H1 (cell line): ENCODE data around the gene ACP4. TPM values are rescaled to one million over a fixed set of nuclear protein-coding genes. Genes with fewer than 3 reads are reported as not detected.

Experiments used
- CTCF ChIA-PET: fragments of 300-600 bp; sonication (Branson Sonifier 250); formaldehyde crosslinking; loops from one replicate; lab custom pipeline; 2021; ENCODE audit not compliant: partially characterized antibody; lab: Charles Lee
- POLR2A ChIA-PET: fragments of 300-600 bp; sonication (Branson Sonifier 250); formaldehyde crosslinking; loops from one replicate; lab custom pipeline; 2021; ENCODE audit warnings: inconsistent platforms; ENCODE audit not compliant: partially characterized antibody; lab: Charles Lee
- DNase-seq, 2 experiments: peaks; one replicate each; pipeline versions ENCODE4 v3.0.0 to v3.0.0-alpha.2; 2010 to 2022; ENCODE audit warnings: low spot score in 2 of 2, low read depth in 1 of 2, mixed read lengths in 1 of 2
- FAIRE-seq: peaks from 2 replicates; lab custom pipeline; 2011; peaks lifted over from hg19 to GRCh38; lab: Jason Lieb, UNC
- H2AFZ ChIP-seq: 2 replicates; pipeline ENCODE4 v1.8.1; 2012; ENCODE audit warnings: low read length, inconsistent platforms
- H2AK5ac ChIP-seq: 2 replicates; pipeline ENCODE4 v1.6.1; 2013; ENCODE audit warnings: low read depth, low read length
- H2BK120ac ChIP-seq: replicated peaks from 2 replicates; pipeline ENCODE3; 2013; ENCODE audit warnings: low read depth, low read length, inconsistent platforms
- H2BK12ac ChIP-seq: 2 replicates; pipeline ENCODE4 v1.6.1; 2013; ENCODE audit warnings: low read depth, low read length
- H2BK15ac ChIP-seq: 2 replicates; pipeline ENCODE4 v1.6.1; 2013; ENCODE audit warnings: low read length
- H2BK20ac ChIP-seq: 2 replicates; pipeline ENCODE4 v1.6.1; 2013; ENCODE audit warnings: low read length
- H2BK5ac ChIP-seq: 2 replicates; pipeline ENCODE4 v1.6.1; 2013; ENCODE audit warnings: low read depth, low read length
- H3K14ac ChIP-seq: 2 replicates; pipeline ENCODE4 v1.6.1; 2013; ENCODE audit warnings: inconsistent platforms; ENCODE audit not compliant: insufficient read length
- H3K18ac ChIP-seq: 2 replicates; pipeline ENCODE4 v1.6.1; 2013; ENCODE audit warnings: low read length; ENCODE audit errors: extremely low read depth
- H3K23ac ChIP-seq: 2 replicates; pipeline ENCODE4 v1.6.1; 2013; ENCODE audit warnings: inconsistent platforms; ENCODE audit not compliant: insufficient read length
- H3K23me2 ChIP-seq: 2 replicates; pipeline ENCODE4 v1.6.1; 2013; ENCODE audit warnings: low read depth, low read length
- H3K27ac ChIP-seq: 2 replicates; pipeline ENCODE4 v1.6.1; 2011; ENCODE audit warnings: low read depth, low read length, inconsistent platforms
- H3K27me3 ChIP-seq, 4 experiments: replicated peaks in 1 of 4; 1 replicate in 1 of 4; 2 replicates in 3 of 4; pipeline versions ENCODE4 v1.6.1 to v1.8.1; 2011 to 2013; ENCODE audit warnings: low read length in 3 of 4, mild to moderate bottlenecking in 3 of 4, inconsistent platforms in 2 of 4, mixed read lengths in 2 of 4, moderate library complexity in 1 of 4; ENCODE audit not compliant: control insufficient read depth in 3 of 4, insufficient read depth in 3 of 4; ENCODE audit errors: extremely low read depth in 1 of 4
- H3K36me3 ChIP-seq, 4 experiments: 2 replicates each; pipeline versions ENCODE4 v1.6.1 to v1.8.1; 2011 to 2013; ENCODE audit warnings: mild to moderate bottlenecking in 4 of 4, low read length in 3 of 4, moderate library complexity in 2 of 4, control low read depth in 1 of 4, inconsistent platforms in 1 of 4; ENCODE audit not compliant: insufficient read depth in 4 of 4, control insufficient read depth in 2 of 4
- H3K4ac ChIP-seq: replicated peaks from 2 replicates; pipeline ENCODE3; 2013; ENCODE audit warnings: low read length, low read depth, mixed read lengths, inconsistent platforms; ENCODE audit not compliant: insufficient read length
- H3K4me1 ChIP-seq, 4 experiments: replicated peaks in 1 of 4; 1 replicate in 1 of 4; 2 replicates in 3 of 4; pipeline versions ENCODE4 v1.6.1 to v1.8.1; 2011 to 2013; ENCODE audit warnings: low read length in 3 of 4, inconsistent platforms in 2 of 4, mixed read lengths in 1 of 4; ENCODE audit not compliant: insufficient read depth in 4 of 4, control insufficient read depth in 3 of 4
- H3K4me2 ChIP-seq, 2 experiments: 2 replicates each; pipeline versions ENCODE4 v1.6.1 to v1.8.1; 2011 to 2013; ENCODE audit warnings: low read depth in 2 of 2, low read length in 2 of 2, control low read depth in 1 of 2, inconsistent platforms in 1 of 2, mild to moderate bottlenecking in 1 of 2; ENCODE audit not compliant: insufficient read depth in 1 of 2
- H3K4me3 ChIP-seq, 4 experiments: fragments of 200-600, 300-600 bp in 1 of 4; sonication (generic), shearing (Covaris generic), sonication (Bioruptor Twin) in 1 of 4; 2 replicates each; pipeline versions ENCODE4 v1.5.1 to v1.8.1; 2011 to 2016; ENCODE audit warnings: low read length in 4 of 4, low read depth in 3 of 4, control low read depth in 2 of 4, inconsistent platforms in 2 of 4, mild to moderate bottlenecking in 2 of 4, mixed read lengths in 1 of 4, moderate library complexity in 1 of 4; ENCODE audit not compliant: insufficient read depth in 2 of 4; ENCODE audit errors: extremely low read depth in 1 of 4
- H3K56ac ChIP-seq: replicated peaks from 2 replicates; pipeline ENCODE3; 2013; ENCODE audit warnings: low read depth, mild to moderate bottlenecking, mixed read lengths, low read length, inconsistent platforms; ENCODE audit not compliant: insufficient read length
- H3K79me1 ChIP-seq: 2 replicates; pipeline ENCODE4 v1.6.1; 2013; ENCODE audit warnings: low read depth, low read length, control low read depth
- H3K79me2 ChIP-seq, 2 experiments: 2 replicates each; pipeline versions ENCODE4 v1.6.1 to v1.8.1; 2012 to 2013; ENCODE audit warnings: low read length in 2 of 2, mild to moderate bottlenecking in 2 of 2, inconsistent platforms in 1 of 2; ENCODE audit not compliant: insufficient read depth in 2 of 2, control insufficient read depth in 1 of 2
- H3K9ac ChIP-seq, 4 experiments: replicated peaks in 1 of 4; 1 replicate in 1 of 4; 2 replicates in 3 of 4; pipeline versions ENCODE4 v1.6.1 to v1.8.1; 2011 to 2013; ENCODE audit warnings: low read depth in 3 of 4, low read length in 3 of 4, control low read depth in 2 of 4, mild to moderate bottlenecking in 2 of 4, moderate library complexity in 2 of 4, inconsistent platforms in 1 of 4; ENCODE audit errors: extremely low read depth in 1 of 4
- H3K9me3 ChIP-seq, 2 experiments: 2 replicates each; pipeline versions ENCODE4 v1.6.1 to v1.8.1; 2012 to 2013; ENCODE audit warnings: mild to moderate bottlenecking in 2 of 2, moderate library complexity in 2 of 2, control low read depth in 1 of 2, inconsistent platforms in 1 of 2, low read depth in 1 of 2, low read length in 1 of 2, mixed read lengths in 1 of 2; ENCODE audit not compliant: insufficient read depth in 2 of 2
- H4K20me1 ChIP-seq, 2 experiments: replicated peaks in 1 of 2; 2 replicates each; pipeline versions ENCODE3 to v1.8.1; 2011 to 2013; ENCODE audit warnings: inconsistent platforms in 2 of 2, low read length in 2 of 2, mild to moderate bottlenecking in 1 of 2; ENCODE audit not compliant: insufficient read depth in 2 of 2, control insufficient read depth in 1 of 2
- H4K5ac ChIP-seq: 2 replicates; pipeline ENCODE4 v1.6.1; 2013; ENCODE audit warnings: low read length, low read depth, mixed read lengths, inconsistent platforms; ENCODE audit not compliant: insufficient read length
- H4K8ac ChIP-seq: 2 replicates; pipeline ENCODE4 v1.8.0; 2013; ENCODE audit warnings: mild to moderate bottlenecking, moderate library complexity, low read length, inconsistent platforms; ENCODE audit not compliant: insufficient read depth; ENCODE audit errors: extremely low read depth
- H4K91ac ChIP-seq: replicated peaks from 2 replicates; pipeline ENCODE3; 2013; ENCODE audit warnings: low read length, mixed read lengths, inconsistent platforms; ENCODE audit not compliant: insufficient read length
- ASH2L ChIP-seq: fragments of 200-600, 300-600 bp; sonication (generic); IDR thresholded peaks from one replicate; pipeline ENCODE4 v1.7.1; 2017; ENCODE audit warnings: low read length
- SP4 ChIP-seq: IDR thresholded peaks from 2 replicates; pipeline ENCODE4 v1.6.1; 2012; ENCODE audit warnings: low read length, inconsistent platforms
- YY1 ChIP-seq: IDR thresholded peaks from 2 replicates; pipeline ENCODE4 v1.6.1; 2011; ENCODE audit warnings: low read depth, mild to moderate bottlenecking, low read length
- WGBS, 2 experiments: shearing (Covaris generic) in 1 of 2; methylation state at CpG; one replicate each; pipeline versions ENCODE4 v1.1.6 to v1.1.7; 2013 to 2015; ENCODE audit warnings: low lambda C conversion rate in 2 of 2, mixed read lengths in 2 of 2, inconsistent platforms in 1 of 2, low coverage in 1 of 2, missing lambda C conversion rate in 1 of 2; ENCODE audit not compliant: insufficient replicate concordance in 2 of 2, insufficient coverage in 1 of 2, insufficient read length in 1 of 2; ENCODE audit errors: extremely low coverage in 1 of 2, missing lambda C conversion rate in 1 of 2; 5-methylcytosine and 5-hydroxymethylcytosine counted together
- polyA plus RNA-seq, 7 experiments: library from polyadenylated mRNA; depleted of rRNA in 3 of 7; stranded (reverse) in 5 of 7; unstranded in 2 of 7; fragments of >200 nt in 5 of 7; fragments of 200-250 nt in 2 of 7; gene quantifications; 1 replicate in 5 of 7; 2 replicates in 1 of 7; 4 replicates in 1 of 7; pipeline versions ENCODE4 v1.2.1 to v1.2.3, GENCODE V29; 2011 to 2013; ENCODE audit warnings: missing spikeins in 2 of 7, mixed read lengths in 2 of 7
- total RNA-seq: library from RNA; stranded (reverse); fragmentation: NEBNext Ultra II Directional; extraction: Animal tissue kit (Norgen Biotek cat#: 25700); gene quantifications from 2 replicates; pipeline ENCODE4 v1.2.1, GENCODE V29; 2021

The ACP4 gene
- total and polyA plus RNA-seq, 2 of the 8 experiments (the other 6 are each of a cell fraction or from before 2014, with no cell fraction given), result not detected

GRCh38 chr19:50785329-50785728 lies 4.9 kb upstream of the ACP4 start:
- no peaks in the 10 kb centered on the region for H3K79me1 ChIP-seq
- no peak overlapping the region for H4K5ac ChIP-seq
- H3K79me2 ChIP-seq, result no peaks in the 10 kb centered on the region
- H3K14ac ChIP-seq, result no peak overlapping the region
- no peaks in the 10 kb centered on the region for H3K36me3 ChIP-seq
- H4K91ac ChIP-seq, result no peak overlapping the region
- H3K23me2 ChIP-seq, result no peaks in the 10 kb centered on the region
- no peaks in the 10 kb centered on the region for H3K9me3 ChIP-seq
- no peak overlapping the region for H3K18ac ChIP-seq
- H3K27ac ChIP-seq, result no peak overlapping the region
- no peak overlapping the region for H3K56ac ChIP-seq
- no peak overlapping the region for H4K8ac ChIP-seq
- 83% methylated on average over 12 of the region's 12 CpGs; no CpG with 5 or more reads in 1 of the 2 experiments for WGBS, 2 experiments
- no peak overlapping the region for H2BK5ac ChIP-seq
- H2BK12ac ChIP-seq, result no peak overlapping the region
- no peak overlapping the region for H2BK120ac ChIP-seq
- H3K23ac ChIP-seq, result no peak overlapping the region
- H3K9ac ChIP-seq, result no peak overlapping the region
- H2BK15ac ChIP-seq, result no peak overlapping the region
- peaks cover 0 to 11% (median 5%) of the 10 kb centered on the region in 4 experiments; a peak in 3 of 7 replicates for H3K27me3 ChIP-seq
- H3K4me2 ChIP-seq, result no peak overlapping the region
- CTCF ChIA-PET, result interaction anchor here (0.9 to 10.2 kb wide), 6 partner anchors 10 to 120 kb away, joined by 3 to 170 read pairs (median 12); partner anchors contain the start of genes CLEC11A and SHANK1
- FAIRE-seq (no peak), DNase-seq (no peak)
- POLR2A ChIA-PET, result interaction anchor here (0.8 to 9.7 kb wide), 6 partner anchors 9 to 86 kb away, joined by 3 to 110 read pairs (median 4); partner anchors contain the start of genes ACP4 and CLEC11A
- H2AK5ac ChIP-seq, result no peak overlapping the region
- H4K20me1 ChIP-seq, result peaks cover 1 to 3% of the 10 kb centered on the region in 2 experiments
- H2AFZ ChIP-seq, result no peak overlapping the region
- no peak overlapping the region for H3K4ac ChIP-seq
- H3K4me1 ChIP-seq, result no peaks in the 10 kb centered on the region
- H2BK20ac ChIP-seq, result no peak overlapping the region
- no peak overlapping the region for H3K4me3 ChIP-seq
- TF ChIP-seq SP4 (no peak), ASH2L (no peak), YY1 (no peak)
